GM12878 (cell line): ENCODE measurements around the gene CROT. TPM values are rescaled to one million over a fixed set of nuclear protein-coding genes. Genes with fewer than 3 reads are reported as not detected.
A peak's percentile ranks its signal among the peaks of the same experiment; 100 is the strongest.

Experiments
- ATF2 ChIP-seq: IDR thresholded peaks from 2 replicates; pipeline ENCODE4 v1.6.1; 2012; ENCODE audit warnings: low read length, inconsistent platforms
- ATF7 ChIP-seq: fragments of 450-650 bp; IDR thresholded peaks from 2 replicates; pipeline ENCODE4 v1.6.1; 2016; ENCODE audit warnings: low read depth, mild to moderate bottlenecking
- CBFB ChIP-seq: IDR thresholded peaks from 2 replicates; pipeline ENCODE4 v1.6.1; 2016; ENCODE audit warnings: antibody characterized with exemption, low read depth
- CBX3 ChIP-seq: fragments of 200-600 bp; sonication (generic); IDR thresholded peaks from 2 replicates; pipeline ENCODE4 v1.6.1; 2016; ENCODE audit warnings: low read depth, borderline replicate concordance
- FOXK2 ChIP-seq: fragments of 450-650 bp; IDR thresholded peaks from 2 replicates; pipeline ENCODE4 v1.6.1; 2017; ENCODE audit warnings: mild to moderate bottlenecking, moderate library complexity
- HDAC6 ChIP-seq: fragments of 200-600 bp; sonication (generic); IDR thresholded peaks from one replicate; pipeline ENCODE4 v1.8.0; 2017; ENCODE audit warnings: antibody characterized with exemption; ENCODE audit not compliant: unreplicated experiment
- KAT2A ChIP-seq: conservative IDR thresholded peaks from 2 replicates; pipeline ENCODE4 v1.6.1; 2011; ENCODE audit warnings: low read depth, low read length; ENCODE audit not compliant: control insufficient read depth
- NR2C1 ChIP-seq: fragments of 450-650 bp; IDR thresholded peaks from 2 replicates; pipeline ENCODE4 v1.6.1; 2017; ENCODE audit warnings: antibody characterized with exemption, mild to moderate bottlenecking, moderate library complexity
- NR2F1 ChIP-seq: fragments of 450-650 bp; conservative IDR thresholded peaks from 2 replicates; pipeline ENCODE4 v1.6.1; 2017; ENCODE audit warnings: mild to moderate bottlenecking
- PAX8 ChIP-seq: fragments of 450-650 bp; IDR thresholded peaks from 2 replicates; pipeline ENCODE4 v1.6.1; 2017; ENCODE audit warnings: mild to moderate bottlenecking, moderate library complexity
- RAD21 ChIP-seq: IDR thresholded peaks from 2 replicates; pipeline ENCODE4 v1.6.1; 2011; ENCODE audit warnings: mild to moderate bottlenecking, low read depth, low read length, moderate library complexity; ENCODE audit not compliant: insufficient read depth
- SPI1 ChIP-seq: IDR thresholded peaks from 2 replicates; pipeline ENCODE4 v1.6.1; 2011; ENCODE audit warnings: low read depth, mild to moderate bottlenecking, low read length, moderate library complexity, borderline replicate concordance; ENCODE audit not compliant: insufficient read depth
- SREBF1 ChIP-seq: IDR thresholded peaks from 2 replicates; pipeline ENCODE4 v1.6.1; 2012; ENCODE audit warnings: mild to moderate bottlenecking, low read length
- SRF ChIP-seq, 2 experiments: IDR thresholded peaks; 2 replicates each; pipeline ENCODE4 v1.6.1; 2011; ENCODE audit warnings: low read depth in 2 of 2, low read length in 2 of 2, mild to moderate bottlenecking in 1 of 2, moderate library complexity in 1 of 2
- TARDBP ChIP-seq: IDR thresholded peaks from 2 replicates; pipeline ENCODE4 v1.6.1; 2016; ENCODE audit warnings: borderline replicate concordance
- ZSCAN29 ChIP-seq: fragments of 450-650 bp; IDR thresholded peaks from 2 replicates; pipeline ENCODE4 v1.6.1; 2017; ENCODE audit warnings: mild to moderate bottlenecking, moderate library complexity
- polyA plus RNA-seq, 11 experiments: library from polyadenylated mRNA; depleted of rRNA in 4 of 11; unstranded in 6 of 11; stranded (reverse) in 5 of 11; fragments of >200 nt; fragmentation: Nextera tagmentation in 4 of 11; fragmentation: Illumina TruSeq in 1 of 11; extraction: Ambion mirVana in 4 of 11; extraction: Trizol in 1 of 11; gene quantifications; 1 replicate in 1 of 11; 2 replicates in 10 of 11; pipeline versions ENCODE4 v1.2.1 to v1.2.3, GENCODE V29; 2011 to 2016; ENCODE audit warnings: inconsistent platforms in 2 of 11, missing spikeins in 2 of 11, low read depth in 1 of 11
- total RNA-seq, 4 experiments: library from RNA; depleted of rRNA in 3 of 4; stranded (reverse); fragments of >200 nt in 3 of 4; fragmentation: Illumina TruSeq in 1 of 4; extraction: Trizol in 1 of 4; gene quantifications; 2 replicates each; pipeline versions ENCODE4 v1.2.1 to v1.2.3, GENCODE V29; 2013 to 2021
- TF ChIP-seq, protein P1 (sequence below): fragments of 450-650 bp; IDR thresholded peaks from 2 replicates; pipeline ENCODE4 v1.6.1; 2017; ENCODE audit warnings: antibody characterized with exemption, mild to moderate bottlenecking, moderate library complexity
- TF ChIP-seq, protein P2 (sequence below): fragments of 450-650 bp; IDR thresholded peaks from 2 replicates; pipeline ENCODE4 v1.6.1; 2018; ENCODE audit warnings: mild to moderate bottlenecking, low read depth, moderate library complexity; ENCODE audit not compliant: partially characterized antibody
- TF ChIP-seq, protein P3 (sequence below): IDR thresholded peaks from 2 replicates; pipeline ENCODE4 v1.6.1; 2011; ENCODE audit warnings: borderline replicate concordance, low read depth, mild to moderate bottlenecking, moderate library complexity, low read length; ENCODE audit not compliant: insufficient read depth, poor library complexity, severe bottlenecking

Gene CROT
- total and polyA plus RNA-seq, 10 of the 15 experiments (the other 5 are each of a cell fraction or from before 2014, with no cell fraction given), result 5.5 to 15.9 (median 12.1) TPM

- TF ChIP-seq, protein P1, sequence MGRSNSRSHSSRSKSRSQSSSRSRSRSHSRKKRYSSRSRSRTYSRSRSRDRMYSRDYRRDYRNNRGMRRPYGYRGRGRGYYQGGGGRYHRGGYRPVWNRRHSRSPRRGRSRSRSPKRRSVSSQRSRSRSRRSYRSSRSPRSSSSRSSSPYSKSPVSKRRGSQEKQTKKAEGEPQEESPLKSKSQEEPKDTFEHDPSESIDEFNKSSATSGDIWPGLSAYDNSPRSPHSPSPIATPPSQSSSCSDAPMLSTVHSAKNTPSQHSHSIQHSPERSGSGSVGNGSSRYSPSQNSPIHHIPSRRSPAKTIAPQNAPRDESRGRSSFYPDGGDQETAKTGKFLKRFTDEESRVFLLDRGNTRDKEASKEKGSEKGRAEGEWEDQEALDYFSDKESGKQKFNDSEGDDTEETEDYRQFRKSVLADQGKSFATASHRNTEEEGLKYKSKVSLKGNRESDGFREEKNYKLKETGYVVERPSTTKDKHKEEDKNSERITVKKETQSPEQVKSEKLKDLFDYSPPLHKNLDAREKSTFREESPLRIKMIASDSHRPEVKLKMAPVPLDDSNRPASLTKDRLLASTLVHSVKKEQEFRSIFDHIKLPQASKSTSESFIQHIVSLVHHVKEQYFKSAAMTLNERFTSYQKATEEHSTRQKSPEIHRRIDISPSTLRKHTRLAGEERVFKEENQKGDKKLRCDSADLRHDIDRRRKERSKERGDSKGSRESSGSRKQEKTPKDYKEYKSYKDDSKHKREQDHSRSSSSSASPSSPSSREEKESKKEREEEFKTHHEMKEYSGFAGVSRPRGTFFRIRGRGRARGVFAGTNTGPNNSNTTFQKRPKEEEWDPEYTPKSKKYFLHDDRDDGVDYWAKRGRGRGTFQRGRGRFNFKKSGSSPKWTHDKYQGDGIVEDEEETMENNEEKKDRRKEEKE, result no peak
- TF ChIP-seq TARDBP, result no peak
- TF ChIP-seq, protein P2, sequence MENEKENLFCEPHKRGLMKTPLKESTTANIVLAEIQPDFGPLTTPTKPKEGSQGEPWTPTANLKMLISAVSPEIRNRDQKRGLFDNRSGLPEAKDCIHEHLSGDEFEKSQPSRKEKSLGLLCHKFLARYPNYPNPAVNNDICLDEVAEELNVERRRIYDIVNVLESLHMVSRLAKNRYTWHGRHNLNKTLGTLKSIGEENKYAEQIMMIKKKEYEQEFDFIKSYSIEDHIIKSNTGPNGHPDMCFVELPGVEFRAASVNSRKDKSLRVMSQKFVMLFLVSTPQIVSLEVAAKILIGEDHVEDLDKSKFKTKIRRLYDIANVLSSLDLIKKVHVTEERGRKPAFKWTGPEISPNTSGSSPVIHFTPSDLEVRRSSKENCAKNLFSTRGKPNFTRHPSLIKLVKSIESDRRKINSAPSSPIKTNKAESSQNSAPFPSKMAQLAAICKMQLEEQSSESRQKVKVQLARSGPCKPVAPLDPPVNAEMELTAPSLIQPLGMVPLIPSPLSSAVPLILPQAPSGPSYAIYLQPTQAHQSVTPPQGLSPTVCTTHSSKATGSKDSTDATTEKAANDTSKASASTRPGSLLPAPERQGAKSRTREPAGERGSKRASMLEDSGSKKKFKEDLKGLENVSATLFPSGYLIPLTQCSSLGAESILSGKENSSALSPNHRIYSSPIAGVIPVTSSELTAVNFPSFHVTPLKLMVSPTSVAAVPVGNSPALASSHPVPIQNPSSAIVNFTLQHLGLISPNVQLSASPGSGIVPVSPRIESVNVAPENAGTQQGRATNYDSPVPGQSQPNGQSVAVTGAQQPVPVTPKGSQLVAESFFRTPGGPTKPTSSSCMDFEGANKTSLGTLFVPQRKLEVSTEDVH, result no peak
- TF ChIP-seq ZSCAN29, result no peak
- TF ChIP-seq NR2F1, result no peak
- TF ChIP-seq SPI1, result no peak
- TF ChIP-seq FOXK2, result no peak
- TF ChIP-seq, protein P3, sequence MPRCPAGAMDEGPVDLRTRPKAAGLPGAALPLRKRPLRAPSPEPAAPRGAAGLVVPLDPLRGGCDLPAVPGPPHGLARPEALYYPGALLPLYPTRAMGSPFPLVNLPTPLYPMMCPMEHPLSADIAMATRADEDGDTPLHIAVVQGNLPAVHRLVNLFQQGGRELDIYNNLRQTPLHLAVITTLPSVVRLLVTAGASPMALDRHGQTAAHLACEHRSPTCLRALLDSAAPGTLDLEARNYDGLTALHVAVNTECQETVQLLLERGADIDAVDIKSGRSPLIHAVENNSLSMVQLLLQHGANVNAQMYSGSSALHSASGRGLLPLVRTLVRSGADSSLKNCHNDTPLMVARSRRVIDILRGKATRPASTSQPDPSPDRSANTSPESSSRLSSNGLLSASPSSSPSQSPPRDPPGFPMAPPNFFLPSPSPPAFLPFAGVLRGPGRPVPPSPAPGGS, result peak; percentile 64
- no peak for TF ChIP-seq CBFB
- TF ChIP-seq KAT2A, result no peak
- TF ChIP-seq CBX3, result no peak
- peak; percentile 65 for TF ChIP-seq ATF2
- TF ChIP-seq ATF7, result peak; percentile 58; the same call in 1 of the 2 replicates
- TF ChIP-seq PAX8, result no peak
- TF ChIP-seq HDAC6, result no peak
- TF ChIP-seq RAD21, result no peak
- TF ChIP-seq SREBF1, result no peak
- TF ChIP-seq SRF (IDR thresholded peaks at IDR 0.05; ENCODE audit: low read depth in 2 of 2, low read length in 2 of 2), result no peak
- TF ChIP-seq NR2C1, result no peak
These were observed 29.3 kb upstream of the CROT start (continued) for GRCh38 chr7:87316097-87316700.
